MM.1S (cell line): ENCODE measurements around the gene WEE2.

ENCODE experiments used
- EZH2phosphoT487 ChIP-seq: fragments of 300-600 bp; sonication (generic); IDR thresholded peaks from 2 replicates; pipeline ENCODE4 v1.6.1; 2018; ENCODE audit warnings: antibody characterized with exemption, low read length
- TF ChIP-seq, protein P1 (sequence below): fragments of 300-600 bp; sonication (generic); IDR thresholded peaks from 2 replicates; pipeline ENCODE4 v1.5.1; 2016; ENCODE audit warnings: antibody characterized with exemption, low read length, mixed read lengths

DNA sequence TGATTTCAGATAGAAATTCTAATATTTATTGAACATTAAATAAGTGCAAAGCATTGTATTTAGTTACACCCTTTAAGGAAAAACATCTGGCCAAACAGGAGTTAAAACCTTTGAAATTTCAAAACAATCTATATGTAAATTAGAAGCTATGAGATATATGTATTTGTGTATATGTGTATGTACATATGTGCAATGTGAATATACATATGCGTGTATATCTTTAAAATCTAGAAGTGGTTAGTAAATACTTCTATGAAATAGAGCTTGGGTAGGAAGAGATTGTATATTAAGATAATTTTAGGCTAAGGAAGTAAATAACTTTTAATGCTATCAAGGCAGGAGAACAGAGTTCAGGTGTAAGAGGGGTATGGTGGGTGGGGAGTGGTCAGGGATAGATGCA, 9.3 kb downstream of the WEE2 start:
- TF ChIP-seq, protein P1, sequence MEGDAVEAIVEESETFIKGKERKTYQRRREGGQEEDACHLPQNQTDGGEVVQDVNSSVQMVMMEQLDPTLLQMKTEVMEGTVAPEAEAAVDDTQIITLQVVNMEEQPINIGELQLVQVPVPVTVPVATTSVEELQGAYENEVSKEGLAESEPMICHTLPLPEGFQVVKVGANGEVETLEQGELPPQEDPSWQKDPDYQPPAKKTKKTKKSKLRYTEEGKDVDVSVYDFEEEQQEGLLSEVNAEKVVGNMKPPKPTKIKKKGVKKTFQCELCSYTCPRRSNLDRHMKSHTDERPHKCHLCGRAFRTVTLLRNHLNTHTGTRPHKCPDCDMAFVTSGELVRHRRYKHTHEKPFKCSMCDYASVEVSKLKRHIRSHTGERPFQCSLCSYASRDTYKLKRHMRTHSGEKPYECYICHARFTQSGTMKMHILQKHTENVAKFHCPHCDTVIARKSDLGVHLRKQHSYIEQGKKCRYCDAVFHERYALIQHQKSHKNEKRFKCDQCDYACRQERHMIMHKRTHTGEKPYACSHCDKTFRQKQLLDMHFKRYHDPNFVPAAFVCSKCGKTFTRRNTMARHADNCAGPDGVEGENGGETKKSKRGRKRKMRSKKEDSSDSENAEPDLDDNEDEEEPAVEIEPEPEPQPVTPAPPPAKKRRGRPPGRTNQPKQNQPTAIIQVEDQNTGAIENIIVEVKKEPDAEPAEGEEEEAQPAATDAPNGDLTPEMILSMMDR: no peak
- TF ChIP-seq EZH2phosphoT487: no peak
